CD4-positive, alpha-beta T cell treated with Interleukin-2 at 100 ng/mL for 4 hours (primary cell): Measurements from ENCODE around the gene SEC31B.
A peak's percentile ranks its signal among the peaks of the same experiment; 100 is the strongest.

Experiments used
- DNase-seq: peaks from one replicate; pipeline ENCODE4 v3.0.0-alpha.2; 2020; ENCODE audit warnings: low spot score

The SEC31B gene

DNA sequence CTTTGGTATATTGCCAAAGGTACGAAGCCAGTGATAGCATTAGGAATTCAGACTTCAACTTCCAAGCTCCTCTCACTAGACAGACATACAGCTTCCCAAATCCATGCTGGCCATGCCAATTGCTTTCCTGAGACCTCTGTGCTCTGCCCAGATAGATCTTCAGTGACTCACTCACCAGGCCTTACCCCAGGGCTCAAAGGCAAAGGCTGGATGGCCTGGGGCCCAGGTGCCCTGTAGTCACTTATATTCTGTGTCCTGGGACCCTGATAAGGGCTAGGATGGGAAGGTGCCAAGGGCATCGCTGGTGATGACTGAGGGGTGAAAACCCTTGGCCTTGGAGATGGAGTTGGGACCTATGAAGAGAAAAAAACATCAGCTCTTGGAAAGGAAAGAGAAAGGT, 29.1 kb downstream of the SEC31B start:
- no peak for DNase-seq

DNA sequence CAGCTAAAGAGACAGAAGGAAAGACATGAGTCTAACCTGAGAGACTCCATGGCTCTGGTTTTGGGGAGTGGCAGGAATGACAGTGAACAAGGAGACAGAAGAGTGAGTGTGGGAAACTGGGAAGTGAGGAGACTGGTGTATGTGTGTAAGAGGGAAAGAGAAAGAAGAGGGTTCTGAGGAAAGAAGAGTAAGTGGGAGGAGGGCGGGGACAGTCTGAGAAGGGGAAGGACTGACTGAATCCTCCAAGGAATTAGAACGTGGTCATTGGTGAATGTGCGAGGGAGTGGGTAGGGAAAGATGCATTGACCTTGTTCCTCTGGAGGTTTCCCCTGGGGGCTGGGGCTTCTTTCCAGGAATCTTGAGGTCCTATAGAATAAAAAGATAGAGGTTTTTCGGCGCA, 30.3 kb downstream of the SEC31B start:
- DNase-seq: no peak

DNA sequence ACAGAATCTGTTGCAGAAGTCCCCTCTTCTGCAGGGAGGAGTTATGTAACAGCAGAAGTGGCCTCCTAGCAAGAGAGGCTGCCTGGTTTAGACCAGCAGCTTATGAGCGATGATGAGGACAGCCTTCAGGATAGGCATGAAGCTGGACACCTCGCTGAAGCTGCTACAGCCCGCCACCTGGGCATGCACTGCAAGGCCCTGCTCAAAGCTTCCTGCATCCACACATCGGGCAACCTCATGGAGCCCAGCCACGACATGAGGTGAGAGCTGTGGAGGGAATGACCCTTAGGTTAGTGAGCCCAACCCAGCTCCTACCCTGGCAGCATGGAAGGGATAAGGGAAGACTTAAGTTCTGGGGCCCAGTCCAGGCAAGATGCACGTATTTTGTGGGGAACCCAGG, 32.1 kb downstream of the SEC31B start:
- DNase-seq: no peak

DNA sequence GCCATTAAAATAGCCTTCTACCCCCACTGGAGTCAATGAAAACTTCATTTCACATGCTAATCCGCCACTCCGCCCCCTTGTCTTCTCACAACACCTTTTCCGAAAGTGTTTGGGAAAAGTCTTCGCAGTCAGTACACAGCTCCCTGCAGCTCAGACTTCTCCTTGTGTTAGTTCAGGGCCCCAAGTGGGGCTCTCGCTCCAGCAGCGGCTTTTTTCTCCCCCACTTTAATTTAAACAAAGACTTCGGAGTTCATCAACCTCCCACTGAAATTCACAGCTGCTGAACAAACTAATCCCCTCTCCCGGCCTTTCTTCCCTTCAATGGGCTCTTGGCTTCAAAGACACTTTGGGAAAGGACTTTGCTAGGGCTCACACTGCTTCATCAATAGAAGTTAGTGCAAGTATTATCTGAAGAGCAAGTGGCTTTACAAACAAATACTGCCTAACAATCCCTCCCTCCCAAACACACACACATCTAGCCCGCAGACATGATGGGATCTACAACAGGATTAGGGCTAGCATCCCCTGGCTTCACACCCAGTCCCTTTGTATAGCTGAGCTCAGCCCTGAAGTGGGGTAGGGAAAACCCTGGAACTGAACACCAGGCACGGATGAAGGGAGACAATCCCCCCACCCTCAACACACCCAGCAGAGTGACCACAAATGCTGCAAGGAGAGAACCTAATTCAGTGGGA, 33.7 kb downstream of the SEC31B start:
- DNase-seq: no peak

DNA sequence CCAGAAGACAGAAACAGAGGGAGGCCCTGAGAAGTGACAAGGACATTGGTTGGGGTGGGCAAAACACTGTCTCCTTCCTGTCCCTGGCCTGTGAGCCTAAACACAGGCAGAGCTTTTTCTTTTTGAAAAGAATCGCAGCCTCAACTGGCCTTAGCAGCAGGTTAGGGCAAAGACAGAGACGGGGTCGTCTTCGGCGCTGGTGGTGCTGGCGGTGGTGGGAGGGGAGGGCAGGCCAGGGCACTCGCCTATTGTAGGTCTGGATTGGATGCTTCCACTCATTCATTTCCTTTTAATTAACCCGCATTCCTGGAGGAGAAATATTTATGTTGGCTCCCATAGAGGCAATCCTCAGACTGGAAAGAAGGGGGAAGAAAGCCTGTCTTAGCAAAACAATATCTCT, 34.3 kb downstream of the SEC31B start:
- no peak for DNase-seq

DNA sequence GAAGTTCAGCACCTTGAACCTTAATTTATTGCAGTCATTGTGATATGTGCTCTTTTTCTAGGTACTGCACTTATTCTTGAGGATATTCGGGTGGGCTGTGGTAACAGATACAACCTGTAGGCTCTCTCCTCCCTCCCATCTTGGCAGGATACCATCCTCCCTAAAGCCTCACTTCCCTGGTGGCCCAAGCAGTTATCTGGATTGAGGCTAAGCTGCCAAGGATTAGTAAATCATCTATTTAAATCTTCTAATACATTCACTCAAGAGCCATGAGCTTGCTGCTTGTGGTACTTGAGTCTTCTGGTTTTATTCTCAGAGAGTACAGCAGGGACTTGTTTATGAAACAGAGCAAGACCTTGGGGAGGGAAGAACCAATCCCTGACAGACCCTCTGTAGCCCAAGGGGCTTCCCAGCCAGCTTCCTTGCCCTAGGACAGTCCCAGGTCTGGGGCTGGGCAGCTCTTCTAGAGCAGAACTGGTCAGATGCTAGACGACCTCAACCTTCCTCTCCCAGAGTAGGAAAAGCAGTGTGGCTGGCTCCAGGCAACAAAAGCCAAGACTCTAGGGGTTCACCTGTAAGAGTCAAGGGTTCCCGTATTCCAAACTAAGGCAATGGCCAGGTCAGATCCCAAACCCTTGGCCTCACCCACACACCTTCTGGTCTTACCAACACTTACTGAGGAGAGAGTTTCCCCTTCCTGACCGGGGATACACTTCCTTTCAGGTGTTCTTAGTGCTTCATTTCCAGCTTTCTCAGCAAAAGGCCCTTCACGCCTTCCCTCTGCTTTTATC, 35.6 kb downstream of the SEC31B start:
- DNase-seq: no peak

DNA sequence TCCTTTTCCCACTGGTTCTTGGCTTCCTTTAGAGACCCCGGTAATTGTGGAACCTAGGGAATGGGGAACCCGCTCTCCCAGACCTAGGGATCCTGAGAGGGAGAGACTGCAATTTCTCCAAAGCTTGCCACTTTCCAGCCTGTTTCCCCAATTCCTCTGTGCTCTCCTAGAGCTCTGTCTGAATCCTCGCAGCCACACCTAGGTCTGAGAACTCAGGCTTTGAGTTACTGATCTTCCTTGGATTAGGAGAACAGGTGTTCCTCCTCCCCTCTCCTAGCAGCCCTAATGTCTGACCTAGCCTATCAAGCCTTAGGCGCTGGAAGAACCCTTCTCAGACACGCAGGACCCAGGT, 36.9 kb downstream of the SEC31B start:
- DNase-seq: no peak

DNA sequence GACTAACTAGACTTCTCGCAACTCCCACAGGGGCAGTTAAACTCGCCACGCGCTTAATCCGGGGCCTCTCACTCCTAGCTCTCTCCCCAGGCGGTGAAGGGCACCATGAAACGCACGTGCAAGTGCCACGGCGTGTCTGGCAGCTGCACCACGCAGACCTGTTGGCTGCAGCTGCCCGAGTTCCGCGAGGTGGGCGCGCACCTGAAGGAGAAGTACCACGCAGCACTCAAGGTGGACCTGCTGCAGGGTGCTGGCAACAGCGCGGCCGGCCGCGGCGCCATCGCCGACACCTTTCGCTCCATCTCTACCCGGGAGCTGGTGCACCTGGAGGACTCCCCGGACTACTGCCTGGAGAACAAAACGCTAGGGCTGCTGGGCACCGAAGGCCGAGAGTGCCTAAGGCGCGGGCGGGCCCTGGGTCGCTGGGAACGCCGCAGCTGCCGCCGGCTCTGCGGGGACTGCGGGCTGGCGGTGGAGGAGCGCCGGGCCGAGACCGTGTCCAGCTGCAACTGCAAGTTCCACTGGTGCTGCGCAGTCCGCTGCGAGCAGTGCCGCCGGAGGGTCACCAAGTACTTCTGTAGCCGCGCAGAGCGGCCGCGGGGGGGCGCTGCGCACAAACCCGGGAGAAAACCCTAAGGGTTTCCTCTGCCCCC, 37.4 kb downstream of the SEC31B start:
- DNase-seq: peak; percentile 64

DNA sequence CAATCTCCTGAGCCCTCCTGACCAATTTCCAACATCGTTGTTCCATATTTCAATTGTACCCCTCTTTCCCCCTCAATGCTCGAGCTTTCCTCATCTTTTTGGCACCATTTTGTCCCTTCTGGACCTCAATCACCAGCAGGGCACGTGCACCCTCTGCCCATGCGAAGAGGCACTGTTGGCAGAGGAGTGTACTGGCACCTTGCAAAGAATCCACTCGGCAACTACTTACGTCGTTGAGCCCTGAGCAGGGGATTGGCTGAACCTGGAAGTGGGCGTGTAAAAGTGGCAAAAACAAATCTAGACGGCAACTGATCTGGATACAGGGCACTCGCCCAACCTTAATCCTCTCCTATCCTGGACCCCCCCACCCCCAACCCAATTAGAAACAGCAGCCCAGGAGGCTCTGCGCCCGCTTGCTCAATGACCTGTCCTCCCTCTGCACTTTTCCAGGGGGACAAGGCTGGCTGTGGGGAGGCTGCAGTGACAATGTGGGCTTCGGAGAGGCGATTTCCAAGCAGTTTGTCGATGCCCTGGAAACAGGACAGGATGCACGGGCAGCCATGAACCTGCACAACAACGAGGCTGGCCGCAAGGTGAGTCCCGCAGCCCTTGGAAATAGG, 38.1 kb downstream of the SEC31B start:
- peak; percentile 95 for DNase-seq

DNA sequence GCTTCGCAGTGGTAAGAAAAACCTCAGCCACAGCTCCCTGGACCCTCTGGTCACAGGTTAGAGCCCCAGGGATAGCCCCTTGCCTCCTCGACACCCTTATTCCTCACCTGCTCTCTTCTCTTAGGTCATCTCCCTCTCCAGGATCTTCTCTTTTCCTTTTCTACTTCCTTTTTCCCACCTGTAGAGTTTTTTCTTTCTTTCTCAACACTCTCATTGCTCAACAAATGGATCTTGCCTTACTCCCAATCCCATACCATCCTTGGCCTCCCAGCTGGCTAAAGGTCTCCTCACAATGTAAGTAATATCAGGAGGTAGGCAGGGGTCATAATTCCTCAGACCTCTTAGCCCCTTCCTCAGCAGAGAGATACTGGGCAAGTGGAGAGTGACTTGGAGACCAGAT, 39.7 kb downstream of the SEC31B start:
- DNase-seq: no peak

DNA sequence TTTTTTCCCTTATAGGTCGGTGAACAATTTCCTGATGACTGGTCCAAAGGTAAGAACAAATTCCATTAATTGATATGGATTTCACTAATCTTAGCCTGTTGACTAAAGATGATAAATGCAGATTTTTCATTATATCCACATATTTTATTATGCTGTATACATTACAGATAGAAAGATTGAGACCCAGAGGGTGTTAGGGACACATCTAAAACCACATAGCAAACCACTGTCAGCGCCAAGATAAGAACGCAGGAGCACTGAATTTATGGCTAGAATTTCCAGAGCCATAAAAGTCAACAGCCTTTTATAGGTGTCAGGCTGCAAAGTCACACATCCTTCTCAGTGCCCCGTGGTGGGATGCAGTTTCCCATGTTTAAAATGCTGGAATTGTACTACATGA, 40.6 kb downstream of the SEC31B start:
- no peak for DNase-seq

DNA sequence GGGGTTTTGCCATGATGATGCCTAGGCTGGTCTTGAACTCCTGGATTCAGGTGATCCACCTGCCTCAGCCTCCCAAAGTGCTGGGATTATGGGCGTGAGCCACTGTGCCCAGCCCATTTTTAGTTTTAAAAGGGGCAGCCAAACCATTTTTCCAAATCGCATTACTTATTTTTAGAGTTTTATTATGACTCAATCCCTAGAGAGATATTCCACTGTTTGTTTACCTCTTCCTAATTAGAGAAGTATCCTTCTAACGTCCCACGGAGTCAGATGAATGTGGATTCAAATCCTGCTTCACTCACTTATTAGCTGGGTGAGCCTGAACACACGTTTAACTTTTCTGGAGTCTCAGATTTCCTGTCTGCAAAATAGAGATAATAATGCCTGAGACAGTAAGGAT, 41.7 kb downstream of the SEC31B start:
- DNase-seq: no peak

DNA sequence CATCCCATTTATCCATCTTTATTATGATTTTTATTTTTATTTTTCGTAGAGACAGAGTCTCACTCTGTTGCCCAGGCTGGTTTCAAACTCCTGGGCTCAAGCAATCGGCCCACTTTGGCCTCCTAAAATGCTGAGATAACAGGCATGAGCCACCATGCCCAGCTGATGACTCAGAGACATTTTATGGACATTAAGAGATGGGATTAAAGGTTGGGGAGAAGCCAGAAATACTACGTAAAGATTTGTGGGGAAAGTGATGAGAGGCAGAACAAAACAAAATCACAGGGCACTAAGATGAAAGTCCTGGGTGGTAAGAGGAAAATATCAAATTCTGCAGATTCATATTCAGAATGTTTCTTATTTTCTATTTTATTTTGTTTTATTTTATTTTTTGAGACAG, 49.3 kb downstream of the SEC31B start:
- no peak for DNase-seq

DNA sequence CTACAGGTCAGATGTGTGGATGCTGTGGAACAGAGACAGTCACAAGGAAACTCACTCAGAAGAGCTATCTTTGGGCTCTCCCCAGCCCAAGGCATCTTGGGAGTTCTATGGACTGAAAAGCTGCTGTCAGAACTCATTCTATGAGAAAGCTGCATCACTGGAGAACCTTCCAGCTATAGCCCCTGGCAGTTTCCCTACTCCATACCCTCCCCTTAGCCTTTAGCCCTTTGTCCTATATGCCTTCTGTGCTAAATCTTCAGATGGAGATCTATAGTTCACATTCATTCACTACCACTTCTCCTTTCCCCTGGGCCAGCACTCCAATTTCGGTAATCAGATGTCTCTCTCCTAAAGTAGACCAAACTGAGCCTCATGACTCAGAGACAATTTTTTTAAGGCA, 49.9 kb downstream of the SEC31B start:
- DNase-seq: no peak

DNA sequence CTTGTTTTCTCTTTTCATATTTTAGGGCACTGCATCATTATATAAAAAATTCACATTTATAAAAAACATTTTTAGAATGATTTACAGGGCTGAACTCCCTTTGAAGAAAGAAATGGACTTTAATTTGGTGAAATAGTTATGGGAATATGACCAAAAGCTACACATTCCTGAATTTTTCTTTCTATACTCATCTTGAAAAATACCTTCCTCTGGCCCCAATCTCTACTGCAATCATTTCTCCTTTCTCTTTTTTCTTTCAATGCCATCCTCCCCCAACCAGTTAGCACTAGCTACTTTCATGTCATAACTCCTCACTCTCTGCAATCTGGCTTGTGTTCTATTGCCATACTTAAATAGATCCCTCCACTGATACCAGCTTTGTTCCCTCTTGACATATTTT, 50.7 kb downstream of the SEC31B start:
- DNase-seq: no peak

DNA sequence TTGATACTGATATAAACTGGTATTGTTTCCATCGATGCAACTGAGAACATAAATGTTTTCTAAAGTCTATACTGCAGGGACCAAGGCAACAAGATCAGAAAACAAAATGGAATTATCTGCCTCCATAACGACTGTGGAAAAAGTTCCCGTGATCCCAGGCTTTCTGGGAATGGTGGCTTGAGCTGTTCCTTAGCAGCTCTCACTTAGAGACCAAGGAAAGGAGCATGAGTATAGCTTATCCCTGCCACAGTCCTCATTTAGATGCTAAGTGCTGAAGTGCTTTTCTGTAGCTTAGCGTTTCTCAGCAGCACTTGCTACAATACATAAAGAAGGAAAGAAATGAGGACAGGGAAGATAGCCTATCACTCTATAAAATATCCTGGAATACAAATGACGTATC, 51.3 kb downstream of the SEC31B start:
- no peak for DNase-seq

DNA sequence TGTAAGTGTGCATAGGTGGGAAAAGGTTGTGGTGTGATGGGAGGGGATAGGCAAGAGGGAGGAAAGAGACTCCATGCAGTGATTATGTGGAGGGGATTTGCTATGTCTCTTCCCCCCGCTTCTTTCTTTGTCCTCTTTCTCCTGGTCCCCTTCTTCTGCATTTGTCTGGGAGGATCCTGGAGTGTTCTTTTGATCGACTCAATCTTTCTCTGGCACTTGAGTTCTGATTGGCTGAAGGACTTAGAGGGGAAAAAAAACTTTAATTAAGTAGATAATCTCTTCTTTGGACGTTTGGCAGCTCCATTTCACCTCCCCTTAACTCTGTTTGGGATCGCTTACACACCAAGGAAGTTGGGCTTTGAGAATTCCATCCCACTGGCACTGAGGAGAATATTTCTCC, 57.0 kb downstream of the SEC31B start, which contains the start of gene WNT8B:
TSS of gene WNT8B (plus strand) at position 301 of the 400 bp plus-strand sequence. CDS start 160 bp downstream, outside the sequence.
- DNase-seq: no peak

DNA sequence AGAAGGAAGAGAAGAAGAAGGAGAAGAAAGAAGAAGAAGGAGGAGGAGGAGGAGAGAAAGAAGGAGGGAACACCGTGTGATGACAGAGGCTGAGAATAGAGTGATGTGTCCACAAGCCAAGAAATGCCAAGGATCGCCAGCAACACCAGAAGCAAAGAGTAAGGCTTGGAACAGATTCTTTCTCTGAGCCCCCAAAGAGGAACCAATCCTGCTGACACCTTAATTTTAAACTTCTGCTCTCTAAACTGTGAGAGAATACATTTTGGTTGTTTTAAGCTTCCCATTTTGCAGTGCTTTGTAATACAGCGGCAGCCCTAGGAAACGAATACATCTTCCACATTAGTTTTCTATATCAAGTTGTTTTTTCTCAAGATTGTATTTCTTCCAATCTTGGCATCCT, 70.7 kb downstream of the SEC31B start:
- no peak for DNase-seq

DNA sequence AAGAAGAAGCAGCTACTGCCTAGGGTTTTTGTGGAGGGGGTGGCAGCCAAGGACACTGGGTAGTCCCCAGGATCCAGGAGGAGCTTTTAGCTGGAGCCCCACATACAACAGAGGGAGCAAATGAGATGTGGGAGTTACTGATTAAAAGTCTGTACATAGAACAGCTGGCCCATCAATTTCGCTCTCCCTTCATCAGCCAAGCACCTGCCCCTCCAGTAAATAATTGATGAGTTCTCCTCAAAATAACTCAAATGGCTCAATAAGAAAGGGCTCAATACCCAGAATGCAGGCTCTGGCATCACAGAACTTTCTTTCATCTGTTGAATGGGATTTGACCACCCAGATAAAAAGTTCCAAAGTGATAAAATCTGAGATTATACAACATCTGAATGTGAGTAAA, 72.0 kb downstream of the SEC31B start:
- no peak for DNase-seq

DNA sequence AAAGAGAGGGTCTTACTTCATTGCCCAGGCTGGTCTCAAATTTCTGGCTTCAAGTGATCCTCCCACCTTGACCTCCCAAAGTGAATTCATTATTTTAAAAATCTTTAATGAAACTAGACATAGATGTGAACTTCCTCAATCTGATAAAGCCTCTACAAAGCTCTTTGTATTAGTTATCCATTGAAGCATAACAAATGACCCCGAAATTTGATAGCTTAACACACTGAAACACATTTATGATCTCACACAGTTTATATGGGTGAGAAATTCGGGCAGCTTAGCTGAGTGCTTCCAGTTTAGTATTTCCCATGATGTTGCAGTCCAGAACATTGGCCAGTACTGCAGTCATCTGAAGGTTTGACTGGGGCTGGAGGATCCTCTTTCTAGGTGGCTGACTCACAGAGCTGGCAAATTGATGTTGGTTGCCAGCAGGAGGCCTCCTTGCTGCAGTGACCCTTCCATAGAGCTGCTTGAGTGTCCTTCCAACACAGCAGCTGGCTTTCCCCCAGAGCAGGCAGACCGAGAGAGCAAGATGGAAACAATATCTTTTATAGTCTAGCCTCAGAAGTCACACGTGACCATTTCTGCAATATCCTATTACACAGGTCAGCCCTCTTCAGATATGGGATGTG, 73.4 kb downstream of the SEC31B start:
- DNase-seq: no peak

DNA sequence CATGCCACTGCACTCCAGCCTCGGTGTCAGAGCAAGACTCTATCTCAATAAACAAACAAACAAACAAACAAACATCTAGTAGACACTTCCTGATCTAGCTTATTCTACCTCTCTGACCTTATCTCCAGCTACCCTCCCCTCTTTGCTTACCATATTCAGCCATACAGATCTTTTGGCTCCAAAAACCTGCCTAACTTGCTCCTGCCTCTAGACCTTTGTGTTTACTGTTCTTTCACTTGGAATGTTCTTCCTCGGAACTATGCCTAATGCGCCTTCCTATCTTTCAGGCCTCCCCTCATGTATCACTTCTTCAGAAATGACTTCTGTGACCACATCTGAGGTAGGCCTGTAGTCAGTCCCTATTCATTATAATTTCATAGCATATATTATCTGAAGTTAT, 77.1 kb downstream of the SEC31B start:
- no peak for DNase-seq

DNA sequence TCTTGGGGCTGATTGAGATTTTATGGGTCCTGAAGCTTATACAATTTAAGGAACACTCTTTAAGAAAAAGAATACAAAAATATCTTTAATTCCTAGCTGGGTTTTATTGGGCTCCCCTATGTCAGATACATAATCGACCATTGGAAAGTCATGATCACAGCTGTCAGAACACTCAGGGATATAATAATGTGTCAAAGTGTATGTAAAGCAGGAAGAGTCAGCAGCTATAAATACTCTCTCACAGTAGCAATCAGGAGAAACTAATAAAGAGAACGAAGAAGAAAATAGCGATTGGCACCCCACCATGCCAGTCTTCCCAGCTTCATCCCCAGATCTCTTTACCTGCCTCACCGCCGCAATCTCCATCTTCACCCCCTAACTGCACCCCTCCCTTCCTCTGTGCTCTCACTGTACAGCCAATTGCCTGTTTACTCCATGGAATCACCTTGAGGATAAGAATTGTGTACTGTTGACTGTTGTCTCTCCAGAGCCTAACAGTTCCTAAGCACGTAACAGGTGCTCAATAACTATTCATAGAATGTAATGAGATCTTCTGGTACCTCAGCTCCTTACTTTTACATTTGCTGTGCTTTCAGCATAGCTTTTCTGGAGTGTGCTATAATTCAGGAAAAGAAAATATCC, 80.9 kb downstream of the SEC31B start:
- no peak for DNase-seq
